G401 (cell line): ENCODE results near the gene TCL1B. TPM values are rescaled to one million over a fixed set of nuclear protein-coding genes. Genes with fewer than 3 reads are reported as not detected.
"Not testable (repeated sequence)": the region's sequence is repeated elsewhere in the genome, so short reads cannot be mapped to it uniquely, and the experiment has no call there.

ENCODE experiments used
- DNase-seq: peaks from one replicate; pipeline ENCODE4 v3.0.0-alpha.2; 2015; ENCODE audit warnings: low spot score
- in situ Hi-C: cut with HindIII; loops from 2 replicates; pipeline ENCODE4 v1.10.0; 2016; ENCODE audit warnings: low sequenced_read_pairs, mixed read lengths
- total RNA-seq: library from RNA; depleted of rRNA; stranded (reverse); fragments of >200 nt; shearing (Covaris generic); gene quantifications from 2 replicates; pipeline ENCODE4 v1.2.3, GENCODE V29; 2014

The TCL1B gene
- total RNA-seq, 1 experiment from 2014 or later = not detected

- in situ Hi-C loops = no loop called here
- no peak for DNase-seq
These were observed 21.7 kb upstream of the TCL1B start for GRCh38 chr14:95664546-95664945.

GRCh38 chr14:95665530-95665929 is 20.7 kb upstream of the TCL1B start:
- DNase-seq, in situ Hi-C loops: not testable (repeated sequence)

GRCh38 chr14:95666450-95666849 is 19.8 kb upstream of the TCL1B start:
- DNase-seq = no peak
- in situ Hi-C loops = no loop called here

GRCh38 chr14:95667249-95667693 is 19.0 kb upstream of the TCL1B start:
- in situ Hi-C loops = no loop called here
- no peak for DNase-seq

- in situ Hi-C loops = no loop called here
- DNase-seq = no peak
These were observed 17.9 kb upstream of the TCL1B start for GRCh38 chr14:95668235-95668772.

- DNase-seq = no peak
- in situ Hi-C loops = no loop called here
These were observed 11.6 kb upstream of the TCL1B start for GRCh38 chr14:95674613-95675012.

- in situ Hi-C loops = no loop called here
- DNase-seq = no peak
These were observed 10.7 kb upstream of the TCL1B start for GRCh38 chr14:95675486-95675885.

- DNase-seq = no peak
- in situ Hi-C loops = no loop called here
These were observed 8.9 kb upstream of the TCL1B start for GRCh38 chr14:95677179-95677835.

- DNase-seq = no peak
- in situ Hi-C loops = no loop called here
These were observed 6.9 kb upstream of the TCL1B start for GRCh38 chr14:95679148-95679815.

- DNase-seq = no peak
These were observed 6.1 kb upstream of the TCL1B start for GRCh38 chr14:95679998-95680735.

GRCh38 chr14:95681153-95681552 is 5.1 kb upstream of the TCL1B start:
- no peak for DNase-seq
- in situ Hi-C loops = no loop called here

More at GRCh38 chr14:95679998-95680735, 6.1 kb upstream of the TCL1B start:
- in situ Hi-C loops = no loop called here

- DNase-seq = no peak
- in situ Hi-C loops = no loop called here
These were observed 2.4 kb upstream of the TCL1B start for GRCh38 chr14:95683793-95684192.

- no peak for DNase-seq
- in situ Hi-C loops = no loop called here
These were observed 709 bp downstream of the TCL1B start for GRCh38 chr14:95686935-95687334.

GRCh38 chr14:95689441-95689840 is 3.2 kb downstream of the TCL1B start:
- DNase-seq = no peak
- in situ Hi-C loops = no loop called here

- in situ Hi-C loops = no loop called here
- no peak for DNase-seq
These were observed 4.6 kb downstream of the TCL1B start for GRCh38 chr14:95690815-95691214.

- in situ Hi-C loops = no loop called here
These were observed 5.4 kb downstream of the TCL1B start for GRCh38 chr14:95691591-95691990.

GRCh38 chr14:95692109-95692508 is 5.9 kb downstream of the TCL1B start:
- no peak for DNase-seq
- in situ Hi-C loops = no loop called here

More at GRCh38 chr14:95691591-95691990, 5.4 kb downstream of the TCL1B start:
- no peak for DNase-seq

- DNase-seq = no peak
- in situ Hi-C loops = no loop called here
These were observed 8.8 kb downstream of the TCL1B start for GRCh38 chr14:95695051-95695450.

- DNase-seq = no peak
- in situ Hi-C loops = no loop called here
These were observed 9.7 kb downstream of the TCL1B start for GRCh38 chr14:95695913-95696312.

- in situ Hi-C loops = no loop called here
These were observed 10.5 kb downstream of the TCL1B start for GRCh38 chr14:95696741-95697140.

More at GRCh38 chr14:95696741-95697140, 10.5 kb downstream of the TCL1B start:
- no peak for DNase-seq
